Suprapubic skin (tissue), 3 donors: ENCODE results near the gene LAMC3.

Experiments
- EP300 ChIP-seq: sonication (generic); formaldehyde crosslinking; IDR thresholded peaks from one replicate; pipeline ENCODE4 v1.6.1; 2017; ENCODE audit warnings: antibody characterized with exemption
- POLR2A ChIP-seq, 2 donors: fragments of 450-650 bp; IDR thresholded peaks; one replicate each; pipeline ENCODE4 v1.6.1; 2017; ENCODE audit warnings: antibody characterized with exemption in 2 of 2, mild to moderate bottlenecking in 2 of 2, moderate library complexity in 2 of 2
- TF ChIP-seq, protein P1 (sequence below), 2 donors: fragments of 200-600 bp in 1 of 2; fragments of 450-650 bp in 1 of 2; sonication (generic) in 1 of 2; IDR thresholded peaks; one replicate each; pipeline ENCODE4 v1.5.1; 2016 to 2019; ENCODE audit warnings: antibody characterized with exemption in 2 of 2, mild to moderate bottlenecking in 1 of 2, moderate library complexity in 1 of 2

DNA sequence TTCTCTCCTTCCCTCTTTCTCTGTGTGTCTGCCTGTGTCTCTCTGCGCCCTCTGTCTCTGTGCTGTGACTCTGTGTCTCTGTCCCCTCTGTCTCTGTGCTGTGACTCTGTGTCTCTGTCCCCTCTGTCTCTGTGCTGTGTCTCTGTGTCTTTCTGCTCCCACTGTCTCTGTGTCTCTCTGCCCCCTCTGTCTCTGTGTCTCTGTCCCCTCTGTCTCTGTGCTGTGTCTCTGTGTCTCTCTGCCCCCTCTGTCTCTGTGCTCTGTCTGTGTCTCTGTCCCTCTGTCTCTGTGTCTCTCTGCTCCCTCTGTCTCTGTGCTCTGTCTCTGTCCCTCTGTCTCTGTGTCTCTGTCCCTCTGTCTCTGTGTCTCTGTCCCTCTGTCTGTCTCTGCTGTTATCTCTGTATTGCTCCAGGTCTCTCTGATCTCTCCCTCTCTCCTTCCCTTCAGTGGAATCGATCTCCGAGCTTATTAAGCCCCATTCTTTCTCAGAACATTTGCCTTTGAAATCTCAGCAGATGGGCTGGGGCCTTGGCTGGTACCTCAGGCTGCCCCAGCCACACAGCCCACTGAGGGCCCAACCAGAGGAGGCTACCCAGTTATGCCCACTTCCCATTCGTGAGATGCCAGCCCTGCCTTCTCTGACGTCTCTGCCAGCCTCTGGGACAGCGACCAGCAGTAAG, 36.6 kb upstream of the LAMC3 start:
- TF ChIP-seq, protein P1, sequence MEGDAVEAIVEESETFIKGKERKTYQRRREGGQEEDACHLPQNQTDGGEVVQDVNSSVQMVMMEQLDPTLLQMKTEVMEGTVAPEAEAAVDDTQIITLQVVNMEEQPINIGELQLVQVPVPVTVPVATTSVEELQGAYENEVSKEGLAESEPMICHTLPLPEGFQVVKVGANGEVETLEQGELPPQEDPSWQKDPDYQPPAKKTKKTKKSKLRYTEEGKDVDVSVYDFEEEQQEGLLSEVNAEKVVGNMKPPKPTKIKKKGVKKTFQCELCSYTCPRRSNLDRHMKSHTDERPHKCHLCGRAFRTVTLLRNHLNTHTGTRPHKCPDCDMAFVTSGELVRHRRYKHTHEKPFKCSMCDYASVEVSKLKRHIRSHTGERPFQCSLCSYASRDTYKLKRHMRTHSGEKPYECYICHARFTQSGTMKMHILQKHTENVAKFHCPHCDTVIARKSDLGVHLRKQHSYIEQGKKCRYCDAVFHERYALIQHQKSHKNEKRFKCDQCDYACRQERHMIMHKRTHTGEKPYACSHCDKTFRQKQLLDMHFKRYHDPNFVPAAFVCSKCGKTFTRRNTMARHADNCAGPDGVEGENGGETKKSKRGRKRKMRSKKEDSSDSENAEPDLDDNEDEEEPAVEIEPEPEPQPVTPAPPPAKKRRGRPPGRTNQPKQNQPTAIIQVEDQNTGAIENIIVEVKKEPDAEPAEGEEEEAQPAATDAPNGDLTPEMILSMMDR (IDR thresholded peaks at IDR 0.05): no peak
- TF ChIP-seq EP300: no peak
- TF ChIP-seq POLR2A (IDR thresholded peaks at IDR 0.05): no peak
